Heart right ventricle (tissue), 16 donors: ENCODE measurements around the gene DRAM1. TPM values are rescaled to one million over a fixed set of nuclear protein-coding genes. Genes with fewer than 3 reads are reported as not detected.

Experiments used
- ATAC-seq, 8 donors: fragments of 200-7000 bp; cut with Tn5 transposase; one replicate each; pipeline ENCODE4 v1.9.1; 2020; ENCODE audit warnings: mild to moderate bottlenecking in 8 of 8, moderate library complexity in 8 of 8, moderate number of reproducible peaks in 1 of 8
- DNase-seq, 2 donors: peaks; one replicate each; pipeline ENCODE4 v3.0.0-alpha.2; 2020
- H3K27ac ChIP-seq, 10 donors: fragments of 200-600 bp; sonication (generic) in 2 of 10; one replicate each; pipeline versions ENCODE4 v1.5.0 to v1.8.0; 2020 to 2022; ENCODE audit warnings: mild to moderate bottlenecking in 3 of 10
- H3K27me3 ChIP-seq, 7 donors: fragments of 200-600 bp; one replicate each; pipeline ENCODE4 v1.8.0; 2021 to 2022; ENCODE audit warnings: mild to moderate bottlenecking in 2 of 7
- H3K36me3 ChIP-seq, 9 donors: fragments of 200-600 bp; sonication (generic) in 1 of 9; one replicate each; pipeline versions ENCODE4 v1.5.0 to v1.8.0; 2020 to 2022; ENCODE audit warnings: mild to moderate bottlenecking in 2 of 9
- H3K4me1 ChIP-seq, 9 donors: fragments of 200-600 bp; sonication (generic) in 1 of 9; one replicate each; pipeline versions ENCODE4 v1.5.0 to v1.8.0; 2020 to 2022; ENCODE audit warnings: mild to moderate bottlenecking in 4 of 9
- H3K4me3 ChIP-seq, 10 donors: fragments of 200-600 bp; sonication (generic) in 2 of 10; one replicate each; pipeline versions ENCODE4 v1.5.0 to v1.8.0; 2020 to 2022; ENCODE audit warnings: mild to moderate bottlenecking in 7 of 10, moderate library complexity in 2 of 10
- H3K9me3 ChIP-seq, 11 donors: fragments of 200-600 bp in 10 of 11; sonication (generic) in 2 of 11; one replicate each; pipeline versions ENCODE4 v1.5.0 to v1.8.0; 2013 to 2022; ENCODE audit warnings: mild to moderate bottlenecking in 2 of 11, control low read depth in 1 of 11, moderate library complexity in 1 of 11
- CTCF ChIP-seq, 9 donors: fragments of 200-600 bp; sonication (generic) in 2 of 9; IDR thresholded peaks; one replicate each; pipeline versions ENCODE4 v1.5.0 to v1.8.0; 2021 to 2022; ENCODE audit warnings: antibody characterized with exemption in 9 of 9, mild to moderate bottlenecking in 5 of 9, moderate library complexity in 1 of 9
- WGBS, 2 donors: extraction: QIAGEN DNeasy Blood & Tissue Kit; methylation state at CpG; one replicate each; pipeline ENCODE4 v1.1.7; 2013; ENCODE audit warnings: inconsistent platforms in 1 of 2; 5-methylcytosine and 5-hydroxymethylcytosine counted together
- intact Hi-C, 10 donors: fragments of 100-400 bp; cut with DNase I; formaldehyde crosslinking; loops; one replicate each; pipeline versions ENCODE4 v1.11.1 to v1.14.2; 2022
- polyA plus RNA-seq, 2 donors: library from polyadenylated mRNA; stranded (reverse); fragments of 200-250 nt; gene quantifications; one replicate each; pipeline ENCODE4 v1.2.3, GENCODE V29; 2013
- total RNA-seq, 10 donors: library from RNA; stranded (reverse); fragmentation: NEBNext Ultra II Directional in 3 of 10; extraction: Animal tissue kit (Norgen Biotek cat#: 25700) in 3 of 10; gene quantifications; one replicate each; pipeline versions ENCODE4 v1.2.1 to v1.2.4, GENCODE V29; 2021 to 2023
- donor health status: Arrhythmogenic right ventricular cardiomyopathy.
- donor health status: ischemic (EF 13 %, LVEDD 7.1; RV severe dilation, severe dysfunction).
- donor health status: healthy with polysubstance abuse.
- donor health status: DM: no; HTN: yes; CAD: no.
- donor health status: DM: no; HTN: no; CAD: no.
- donor health status: ischemic (EF 25% LVEDD 6.9; RV normal size, moderate dysfunction).
- donor health status: ischemic (EF 25% LVEDD 5.7; RV mildly dilated, moderate dysfunction).
- donor health status: healthy.
- donor health status: DM: yes; HTN: yes; CAD: no.
- donor health status: Ischemic cardiomyopathy.
- donor health status: ischemic (EF 35%, LVEDD 5.7; RV mildly dilated, moderate dysfunction).
- donor health status: nonischemic (EF 11% LVEDD 7.7; RV severe dilation, severe dysfunction).
- donor health status: DM: yes; HTN: yes; CAD: no.
- donor health status: PGD.
- donor health status: ischemic (EF 29% LVEDD 5.4; RV normal size, mild dysfunction).
- donor health status: nonischemic (EF 23%, LVEDD 6.1; RV moderate dilation, normal function).

The DRAM1 gene
- total and polyA plus RNA-seq, 12 donors: 2.4 to 19.6 (median 3.7) TPM

DNA sequence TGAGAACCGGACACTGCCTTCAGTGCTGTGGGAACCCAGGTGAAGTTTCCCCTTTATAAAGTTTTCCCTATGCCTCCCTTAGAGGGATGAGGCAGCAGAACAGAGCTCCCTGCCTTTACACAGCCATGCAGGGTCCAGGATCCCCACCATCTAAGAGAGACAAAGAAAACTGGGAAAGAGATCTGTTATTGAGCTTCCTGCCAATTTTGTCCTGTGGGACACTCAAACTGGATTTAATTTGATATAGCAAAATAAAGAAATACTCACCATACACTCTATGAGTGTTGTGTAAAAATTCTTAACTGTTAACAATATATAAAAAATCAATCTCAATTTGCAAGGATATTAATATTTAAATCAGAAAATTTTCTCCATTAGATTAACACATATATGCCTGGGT is 69.9 kb downstream of the DRAM1 start:
- WGBS, 2 donors: 78 to 92% methylated on average over 1 of the region's 1 CpG
- no peak overlapping the region for H3K27ac ChIP-seq
- no peaks in the 10 kb centered on the region for H3K36me3 ChIP-seq
- H3K27me3 ChIP-seq: no peaks in the 10 kb centered on the region
- ATAC-seq (no peak), DNase-seq (no peak)
- peaks cover 0 to 6% (median 0%) of the 10 kb centered on the region in 9 donors for H3K4me1 ChIP-seq
- intact Hi-C loops: loop anchor here in 4 of 10 donors (10.0 kb wide), 3 partner anchors 537 to 867 kb away; partner anchors contain the start of gene IGF1 (in 2 of the 4)
- H3K4me3 ChIP-seq: no peak overlapping the region
- no peak for TF ChIP-seq CTCF (IDR thresholded peaks at IDR 0.05)
- H3K9me3 ChIP-seq: no peaks in the 10 kb centered on the region

- no peak for TF ChIP-seq CTCF (IDR thresholded peaks at IDR 0.05)
- WGBS, 2 donors: 92% methylated on average over 3 of the region's 3 CpGs
- H3K27ac ChIP-seq: no peak overlapping the region
- H3K36me3 ChIP-seq: no peaks in the 10 kb centered on the region
- ATAC-seq (peak in 1 of 8 donors; percentile 22), DNase-seq (no peak)
- H3K4me1 ChIP-seq: peaks cover 0 to 6% (median 0%) of the 10 kb centered on the region in 9 donors
- H3K27me3 ChIP-seq: no peaks in the 10 kb centered on the region
- intact Hi-C loops: loop anchor here in 4 of 10 donors (10.0 kb wide), 3 partner anchors 536 to 866 kb away; partner anchors contain the start of gene IGF1 (in 2 of the 4)
- no peak overlapping the region for H3K4me3 ChIP-seq
- no peaks in the 10 kb centered on the region for H3K9me3 ChIP-seq
Measured at GRCh38 chr12:101948365-101948764, 71.0 kb downstream of the DRAM1 start.

DNA sequence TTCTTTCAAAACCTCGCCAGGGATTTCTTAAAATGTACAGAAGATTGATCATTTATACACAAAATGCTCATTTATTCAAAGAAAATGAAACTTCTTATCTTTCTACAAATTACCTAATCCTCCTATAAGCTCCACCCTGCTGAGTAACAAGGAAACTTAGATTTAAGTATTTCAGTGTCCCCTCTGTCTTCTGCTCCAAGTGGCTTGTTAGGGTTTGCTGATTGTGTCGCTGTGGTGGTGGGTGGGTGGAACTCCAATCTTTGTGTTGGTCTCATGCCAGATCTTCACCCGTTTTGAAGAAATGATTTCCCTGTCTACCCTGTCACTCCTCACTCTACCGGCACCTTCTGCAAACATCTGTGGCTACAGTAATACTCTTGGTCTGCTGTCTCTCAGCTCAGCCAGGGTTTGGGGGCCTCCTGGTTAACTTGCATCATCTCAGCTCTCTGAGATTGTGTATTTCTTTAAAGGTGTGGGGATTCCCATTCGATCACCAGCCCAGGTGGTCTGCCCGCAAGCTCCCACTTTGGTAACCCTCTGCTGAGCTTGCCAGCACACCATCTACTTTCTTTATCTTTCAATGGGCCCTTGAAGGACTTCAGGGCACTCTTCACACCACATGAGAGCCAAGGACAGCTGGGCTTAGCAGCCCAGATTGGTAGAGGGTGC is 73.8 kb downstream of the DRAM1 start:
- Histone ChIP-seq H3K36me3 (no peaks in the 10 kb centered on the region), H3K9me3 (no peaks in the 10 kb centered on the region), H3K4me3 (no peak overlapping the region), H3K27me3 (no peaks in the 10 kb centered on the region), H3K4me1 (no peaks in the 10 kb centered on the region), H3K27ac (no peak overlapping the region)
- 77 to 82% methylated on average over 6 of the region's 6 CpGs for WGBS, 2 donors
- no peak for ATAC-seq
- DNase-seq: no peak
- intact Hi-C loops: no loop called here
- no peak for TF ChIP-seq CTCF (IDR thresholded peaks at IDR 0.05)

GRCh38 chr12:101954113-101954512 is 76.7 kb downstream of the DRAM1 start:
- no peak for TF ChIP-seq CTCF (IDR thresholded peaks at IDR 0.05)
- no peak overlapping the region for H3K27ac ChIP-seq
- DNase-seq (no peak), ATAC-seq (no peak)
- H3K9me3 ChIP-seq: peaks cover 0 to 2% (median 0%) of the 10 kb centered on the region in 11 donors
- intact Hi-C loops: no loop called here
- H3K4me3 ChIP-seq: no peak overlapping the region
- H3K27me3 ChIP-seq: no peaks in the 10 kb centered on the region
- H3K4me1 ChIP-seq: no peaks in the 10 kb centered on the region
- no peaks in the 10 kb centered on the region for H3K36me3 ChIP-seq
- 89 to 90% methylated on average over 1 of the region's 1 CpG for WGBS, 2 donors
